GM04503 (cell line): ENCODE measurements around the gene NFKBIE.

Experiments
- DNase-seq: peaks from one replicate; pipeline ENCODE4 v3.0.0-alpha.2; 2012; ENCODE audit warnings: low read depth

Gene NFKBIE

DNA sequence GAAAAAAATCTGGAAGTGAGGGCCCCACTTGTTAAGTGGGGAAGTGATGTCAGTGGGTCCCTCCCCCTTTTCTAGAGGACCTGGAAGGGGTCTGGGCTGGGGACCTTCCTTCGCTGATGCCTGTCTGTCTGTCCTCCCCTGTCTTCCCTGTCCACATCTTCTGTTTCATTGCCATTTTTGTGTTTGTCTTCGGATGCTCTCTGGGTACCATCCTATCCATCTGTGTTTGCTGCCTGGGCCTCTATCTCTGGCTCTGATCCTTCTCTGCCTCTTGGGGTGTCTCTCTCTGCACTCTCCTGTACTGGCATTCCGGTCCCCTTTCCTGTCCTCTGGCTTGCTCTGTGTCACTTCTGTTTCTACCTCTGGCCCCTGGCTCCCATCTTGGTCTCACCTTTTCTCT, 7.2 kb upstream of the NFKBIE start:
- DNase-seq = no peak

- DNase-seq = no peak
These were observed 6.6 kb upstream of the NFKBIE start for GRCh38 chr6:44271914-44272313.

DNA sequence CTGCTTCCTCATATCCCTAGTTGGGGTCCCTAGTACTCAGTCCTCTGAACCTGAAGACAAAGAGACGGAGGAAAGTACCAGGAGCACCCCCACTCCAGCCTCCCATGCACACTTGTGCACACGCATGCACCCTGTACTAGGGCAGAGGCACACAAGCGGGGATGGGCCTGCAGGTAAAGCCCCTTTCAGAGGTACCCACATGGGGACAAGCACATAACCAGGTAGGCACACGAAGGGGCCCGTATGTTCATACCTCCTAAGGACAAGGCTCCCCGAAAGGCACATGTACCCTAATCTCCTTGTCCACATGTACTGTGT, 6.0 kb upstream of the NFKBIE start:
- no peak for DNase-seq

GRCh38 chr6:44270526-44271405, 5.4 kb upstream of the NFKBIE start:
- no peak for DNase-seq

DNA sequence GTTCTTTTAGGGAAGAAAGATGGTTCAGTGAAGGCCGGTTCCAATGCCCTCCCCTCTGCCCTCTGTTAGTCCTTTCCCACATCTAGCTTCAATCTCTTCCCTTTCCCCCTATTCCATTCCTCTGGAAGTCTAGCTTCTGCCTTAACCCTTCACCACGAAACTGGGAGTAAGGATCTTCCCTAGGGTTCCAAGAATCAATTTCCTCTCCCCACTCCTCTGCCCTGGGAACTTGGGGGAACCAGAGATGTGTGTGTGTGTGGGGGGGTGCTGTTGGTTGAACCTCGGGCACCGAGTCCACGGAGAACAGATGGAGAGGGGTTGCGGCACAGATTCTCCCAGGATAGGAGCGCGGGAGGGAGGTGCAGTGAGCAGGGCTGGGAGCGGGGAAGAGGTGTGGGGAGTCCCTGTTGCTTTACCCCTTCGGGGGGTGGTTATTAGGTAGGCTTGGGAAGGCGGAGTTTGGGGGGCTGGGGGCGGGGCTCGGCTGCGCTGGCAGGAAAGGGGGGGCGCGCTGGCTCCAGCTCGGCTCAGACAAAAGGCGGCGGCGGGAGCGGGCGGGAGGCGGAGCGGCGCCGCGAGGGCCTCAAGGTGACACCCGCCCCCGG, 4.7 kb upstream of the NFKBIE start, which contains the start of gene TMEM151B:
TMEM151B (plus strand) TSS at position 530 of the 605 bp plus-strand sequence. CDS start 293 bp downstream, outside the sequence.
- no peak for DNase-seq

- DNase-seq = no peak
These were observed 4.0 kb upstream of the NFKBIE start for GRCh38 chr6:44269178-44269920.

DNA sequence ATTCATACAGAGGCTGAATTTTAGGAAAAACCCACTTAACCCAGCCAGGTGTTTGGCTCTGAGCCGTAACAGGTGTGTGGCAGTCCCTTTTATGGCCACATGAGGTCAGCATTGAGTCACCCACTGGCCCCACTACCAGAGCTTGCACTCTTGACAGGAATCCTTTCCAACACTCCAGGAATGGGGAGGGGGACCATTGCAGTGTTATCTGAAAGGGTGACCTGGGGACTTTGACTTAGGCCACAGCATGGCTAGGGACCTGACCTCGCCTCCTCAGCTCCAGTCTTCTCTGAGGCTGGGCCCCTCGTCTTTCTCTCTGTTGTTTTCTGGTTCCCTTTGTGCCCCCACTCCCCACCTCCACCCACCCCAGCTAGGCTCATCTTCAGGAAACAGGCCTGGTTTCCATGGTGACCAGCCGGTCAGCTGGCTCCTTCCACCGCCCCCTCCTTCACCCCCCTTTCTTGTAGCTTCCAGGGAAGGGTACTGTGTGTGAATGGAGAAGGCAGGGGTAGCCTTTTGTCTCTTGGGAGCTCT, 2.8 kb upstream of the NFKBIE start:
- DNase-seq = no peak

GRCh38 chr6:44267252-44267651, 1.9 kb upstream of the NFKBIE start:
- DNase-seq = no peak

GRCh38 chr6:44266347-44266746, 996 bp upstream of the NFKBIE start:
- no peak for DNase-seq

- DNase-seq = no peak
These were observed 427 bp upstream of the NFKBIE start for GRCh38 chr6:44265722-44266233.

- no peak for DNase-seq
These were observed 971 bp downstream of the NFKBIE start for GRCh38 chr6:44264154-44265006.

DNA sequence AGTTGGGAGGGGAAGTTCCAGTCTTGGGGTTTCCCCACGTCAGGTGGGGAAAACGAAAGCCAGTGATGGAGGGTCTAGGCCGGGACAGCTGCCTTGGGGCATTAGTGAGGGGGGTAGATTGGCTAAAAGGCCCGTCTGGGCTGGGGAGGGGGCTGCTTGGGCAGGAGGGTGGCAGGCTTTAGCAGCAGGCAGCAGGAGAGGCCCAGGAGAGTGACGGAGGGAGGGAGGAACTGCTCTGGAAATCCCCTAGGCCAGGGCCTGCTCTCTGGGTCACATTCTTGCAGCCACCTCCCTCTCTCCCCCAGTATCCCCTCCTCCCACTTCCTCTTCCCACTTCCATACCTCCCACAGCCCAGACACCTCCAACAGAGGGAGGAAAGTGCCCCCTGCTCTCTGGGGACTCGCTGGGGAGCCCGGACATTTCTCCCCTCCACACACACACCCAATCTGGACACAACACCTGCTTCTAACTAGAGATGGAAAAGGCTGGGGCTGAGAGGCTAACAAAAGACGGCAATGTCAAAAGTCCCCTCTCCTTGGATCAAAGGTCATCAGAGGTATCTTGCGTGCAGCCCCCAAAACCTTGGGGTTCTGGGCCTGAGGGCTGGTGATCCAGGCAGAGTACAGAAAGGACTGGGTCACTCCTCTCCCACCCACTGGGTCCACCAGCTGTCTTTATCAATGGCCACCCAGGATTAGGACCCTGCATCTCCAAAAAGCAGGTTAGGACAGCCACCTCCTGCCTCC, 1.8 kb downstream of the NFKBIE start:
- no peak for DNase-seq

- no peak for DNase-seq
These were observed 2.6 kb downstream of the NFKBIE start for GRCh38 chr6:44262467-44263353.

- DNase-seq = no peak
These were observed 3.8 kb downstream of the NFKBIE start for GRCh38 chr6:44261581-44261980.

DNA sequence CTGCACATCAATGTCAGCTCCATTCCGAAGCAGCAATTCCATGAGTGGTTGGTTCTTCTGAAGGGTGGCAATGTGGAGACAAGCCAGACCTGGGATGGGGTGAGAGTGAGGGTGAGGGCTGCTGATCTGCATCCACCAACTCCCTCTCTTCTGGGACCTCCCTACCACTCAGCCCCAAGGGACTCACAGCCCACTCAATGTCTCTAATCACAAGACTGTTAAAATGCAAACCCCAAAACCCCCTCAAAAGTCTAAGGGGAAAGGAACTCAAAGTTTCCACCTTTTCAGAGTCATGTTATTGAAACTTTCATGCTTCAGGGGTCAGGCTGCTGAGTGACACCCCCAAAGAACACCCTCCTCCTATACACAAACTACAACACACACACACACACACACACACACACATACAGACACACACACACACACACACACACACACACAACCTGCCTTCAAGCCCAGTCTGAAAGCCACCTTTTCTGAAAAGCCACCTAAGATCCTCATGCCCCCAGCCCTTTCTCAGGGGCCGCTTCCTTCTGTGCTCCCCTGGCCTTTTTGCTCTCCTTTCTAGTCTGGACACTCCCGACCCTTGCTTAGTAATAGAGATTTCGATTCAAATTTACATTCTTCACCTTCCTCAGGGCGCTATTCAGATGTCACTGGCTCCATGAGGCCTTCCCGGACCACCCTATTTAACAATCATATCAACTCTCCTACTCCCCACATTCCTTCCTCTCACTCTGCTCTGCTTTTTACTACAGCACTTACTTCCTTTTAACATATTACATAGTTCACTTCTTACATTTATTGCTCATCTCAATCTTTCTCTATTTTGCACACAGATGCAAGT, 4.7 kb downstream of the NFKBIE start:
- DNase-seq = no peak

GRCh38 chr6:44260011-44260410, 5.3 kb downstream of the NFKBIE start:
- DNase-seq = no peak

- DNase-seq = no peak
These were observed 6.4 kb downstream of the NFKBIE start for GRCh38 chr6:44258921-44259320.

- DNase-seq = no peak
These were observed 7.0 kb downstream of the NFKBIE start for GRCh38 chr6:44258325-44258863.
